ENCODE results near the gene KIF22. TPM values are rescaled to one million over a fixed set of nuclear protein-coding genes. Genes with fewer than 3 reads are reported as not detected.

Gene KIF22
- total RNA-seq (2014; rRNA removed; shearing (Covaris generic)): 128 TPM in 2 replicates

DNA sequence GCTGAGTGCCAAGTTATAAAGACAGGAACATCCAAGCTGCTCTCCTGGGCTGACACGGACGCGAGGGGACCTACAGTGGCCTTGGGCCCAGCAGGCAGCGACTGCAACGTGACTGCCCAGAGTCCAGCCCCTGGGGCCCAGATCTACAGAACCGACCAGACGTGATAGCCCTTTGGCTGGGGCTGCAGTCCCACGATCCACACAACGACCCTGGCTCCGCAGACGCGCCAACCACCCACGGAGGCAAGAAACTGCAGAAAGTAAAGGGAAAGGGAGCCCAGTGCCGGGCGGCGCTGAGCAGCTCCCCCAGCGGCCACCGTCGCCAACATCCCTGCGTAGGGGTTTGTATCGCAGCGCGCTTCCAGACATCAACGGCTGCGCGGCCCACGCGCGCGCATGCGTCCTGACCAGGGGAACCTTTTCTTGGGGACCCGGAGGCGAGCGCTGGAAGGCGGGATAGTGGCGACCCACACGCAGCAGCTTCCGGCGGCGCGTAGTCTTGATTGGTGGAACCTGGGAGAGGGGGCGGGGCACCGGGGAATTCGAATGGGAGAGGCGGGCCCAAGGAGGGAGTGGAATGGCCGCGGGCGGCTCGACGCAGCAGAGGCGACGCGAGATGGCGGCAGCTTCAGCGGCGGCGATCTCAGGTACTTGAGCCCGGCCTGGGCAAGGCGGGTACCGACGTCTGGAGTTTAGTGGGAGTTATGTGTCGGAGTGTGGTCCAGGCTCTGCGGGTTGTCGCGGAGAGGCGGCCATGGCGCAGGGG, at the start of gene KIF22:
KIF22 (plus strand) TSS at position 569 of the 766 bp plus-strand sequence; CDS start at position 578, 9 bp downstream.

DNA sequence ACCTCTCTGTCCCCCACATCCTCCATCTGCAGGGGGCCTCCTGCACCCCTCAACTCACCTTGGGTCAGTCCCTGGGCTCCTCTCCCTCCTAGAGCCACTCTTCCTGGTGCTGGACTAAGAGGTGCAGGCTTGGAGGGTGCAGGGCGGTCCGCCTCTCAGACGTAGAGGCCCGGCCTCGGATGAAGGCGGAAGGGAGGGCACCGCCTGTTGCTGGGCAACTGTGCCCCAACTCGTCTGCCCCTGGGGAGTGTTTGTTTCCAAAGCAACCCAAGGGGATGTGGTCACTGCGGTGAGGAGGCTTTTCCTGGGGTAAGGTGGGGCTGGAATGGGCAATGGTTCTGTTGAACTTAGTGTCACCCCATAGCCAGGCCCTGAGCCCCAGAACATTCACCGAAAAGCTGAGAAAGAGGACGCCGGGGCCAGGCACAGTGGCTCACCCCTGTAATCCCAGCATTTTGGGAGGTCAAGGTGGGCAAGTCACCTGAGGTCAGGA, 44.7 kb upstream of the KIF22 start, which contains the start of gene C16orf54:
C16orf54 (minus strand) TSS at position 138 of the 493 bp plus-strand sequence. CDS start 1,039 bp downstream, outside the sequence.

DNA sequence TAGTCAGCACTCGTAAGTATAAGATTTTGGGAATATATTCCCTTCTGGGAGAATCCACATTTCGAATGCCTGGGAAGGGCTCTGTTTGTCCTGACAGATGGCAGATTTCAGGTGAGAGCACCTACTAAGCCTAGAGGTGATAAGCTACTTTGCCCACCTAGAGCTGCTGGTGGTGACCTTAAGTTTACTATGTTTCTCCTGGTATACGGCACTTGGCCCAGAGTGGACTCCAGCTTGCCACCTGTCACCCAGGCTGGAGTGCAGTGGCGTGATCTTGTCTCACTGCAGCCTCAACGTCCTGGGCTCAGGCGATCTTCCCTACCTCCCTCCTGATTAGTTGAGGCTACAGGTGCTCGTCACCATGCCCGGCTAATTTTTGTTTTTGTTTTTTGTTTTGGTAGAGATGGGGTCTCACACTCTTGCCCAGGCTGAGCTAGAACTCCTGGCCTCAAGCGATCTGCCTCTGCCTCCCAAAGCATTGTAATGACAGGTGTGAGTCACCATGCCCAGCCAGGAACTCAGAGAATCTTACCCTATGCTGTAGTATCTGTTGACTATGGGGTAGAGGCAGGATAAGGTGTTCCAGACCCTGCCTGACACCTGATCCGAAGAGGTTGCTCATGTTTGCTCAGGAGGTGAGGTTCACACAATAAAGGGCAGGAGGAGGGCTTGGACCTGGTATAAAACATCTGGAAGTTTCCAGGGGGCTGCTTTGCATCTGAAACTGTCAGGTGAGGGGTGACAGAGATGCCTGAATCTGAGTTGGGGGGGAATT, 12.8 kb upstream of the KIF22 start, which contains the start of gene ZG16:
ZG16 (plus strand) TSS at position 681 of the 775 bp plus-strand sequence. CDS start 1,011 bp downstream, outside the sequence.

DNA sequence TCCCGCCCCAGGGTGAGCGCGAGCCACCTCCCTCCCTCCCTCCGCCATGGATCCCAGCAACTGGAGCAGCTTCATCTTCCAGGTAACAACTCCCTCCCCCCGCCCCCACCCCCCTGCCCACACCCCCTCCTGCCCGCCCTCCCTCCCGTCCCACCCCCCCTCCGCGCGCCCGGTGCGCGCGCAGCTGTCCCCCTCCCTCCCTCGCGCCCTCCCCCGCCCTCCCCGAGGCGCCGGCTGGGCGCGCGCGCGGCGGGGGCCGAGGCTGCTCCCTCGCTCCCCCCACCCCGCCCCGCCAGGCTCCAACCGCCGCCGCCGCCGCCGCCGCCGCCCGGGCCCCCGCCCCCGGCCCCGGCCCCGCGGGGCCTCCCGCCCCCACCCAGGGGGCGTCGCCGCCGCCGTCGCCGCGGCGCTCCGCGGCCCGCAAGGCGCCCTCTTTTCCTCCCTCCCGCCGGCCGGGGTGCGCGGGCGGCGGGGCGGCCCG, 15.6 kb downstream of the KIF22 start, which contains the start of gene MAZ:
MAZ (plus strand) TSS at position 431 of the 481 bp plus-strand sequence. CDS start 173 bp downstream, outside the sequence.

DNA sequence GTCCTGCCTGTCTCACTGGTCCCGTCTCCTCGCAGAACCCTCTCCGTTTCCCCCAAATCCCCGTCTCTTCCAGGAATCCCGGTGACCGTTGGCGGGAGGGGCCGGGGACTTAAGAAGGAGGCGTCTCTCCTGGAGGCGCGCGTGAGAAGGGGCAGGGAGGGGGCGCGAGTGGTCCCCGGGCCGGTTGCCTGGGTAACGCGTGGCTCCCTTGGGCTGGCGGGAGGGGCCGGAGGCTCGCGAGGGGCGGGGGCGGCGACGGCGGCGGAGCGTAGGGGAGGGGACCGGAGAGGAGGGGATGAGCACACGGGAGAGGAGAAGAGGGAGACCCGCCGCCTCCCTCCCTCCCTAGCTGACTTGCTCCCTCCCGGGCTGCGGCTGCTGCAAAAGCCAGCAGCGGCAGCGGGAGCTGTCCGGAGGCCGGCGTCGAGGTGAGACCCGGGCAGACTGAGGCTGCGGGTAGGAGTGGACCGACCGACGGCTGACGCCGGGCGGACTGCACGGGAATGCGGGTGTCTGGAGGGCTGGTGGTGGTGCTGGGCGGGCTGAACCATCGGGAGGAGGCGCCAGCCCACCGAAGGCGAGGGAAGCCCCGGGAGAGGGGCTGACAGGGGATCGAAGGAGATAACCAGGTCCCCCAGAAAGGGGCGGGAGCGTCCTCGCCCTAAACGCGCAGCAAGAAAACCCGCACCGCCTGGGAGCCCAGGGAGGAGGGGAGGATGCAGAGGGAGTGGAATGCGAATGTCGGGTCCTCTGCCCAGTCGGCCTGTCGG, 21.5 kb downstream of the KIF22 start, which contains the start of gene PRRT2:
PRRT2 (plus strand) TSS at position 298 of the 770 bp plus-strand sequence. CDS start 862 bp downstream, outside the sequence.

DNA sequence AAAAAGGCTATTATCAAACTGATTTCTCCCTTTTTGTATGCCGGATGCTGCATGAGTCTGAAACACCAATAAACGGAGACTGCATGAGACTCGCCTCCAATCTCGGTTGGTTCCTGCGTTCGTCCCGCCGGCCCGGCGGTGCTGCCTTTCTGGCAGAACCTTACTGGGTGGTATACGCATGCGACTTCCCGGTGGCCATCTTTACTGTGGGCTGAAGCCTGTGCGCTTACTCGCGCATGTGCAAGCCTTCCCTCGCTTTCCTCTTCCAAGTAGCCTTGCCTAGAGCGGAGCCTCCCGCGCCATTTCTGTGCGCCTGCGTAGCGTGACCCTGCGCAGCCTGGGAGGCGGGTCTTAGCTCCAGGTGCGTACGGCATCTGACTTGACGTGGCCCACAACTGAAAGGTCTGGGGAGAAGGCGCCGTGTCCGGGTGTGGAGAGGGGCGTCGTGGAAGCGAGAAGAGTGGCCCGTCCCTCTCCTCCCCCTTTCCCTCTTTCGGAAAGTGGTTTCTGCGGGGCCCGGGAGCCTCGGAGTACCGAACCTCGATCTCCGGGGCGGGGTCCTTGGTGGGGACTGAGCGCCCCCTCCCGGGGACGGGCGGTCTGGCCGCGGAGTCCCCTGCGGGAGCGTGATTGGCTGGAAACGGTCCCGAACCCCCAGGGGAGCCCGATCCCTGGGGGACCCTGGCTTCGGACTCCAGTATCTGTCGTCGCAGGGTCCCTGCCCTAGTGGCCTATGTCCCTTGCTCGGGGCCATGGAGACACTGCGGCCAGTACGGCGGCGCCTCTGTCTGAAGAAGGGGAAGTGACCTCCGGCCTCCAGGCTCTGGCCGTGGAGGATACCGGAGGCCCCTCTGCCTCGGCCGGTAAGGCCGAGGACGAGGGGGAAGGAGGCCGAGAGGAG, 25.5 kb downstream of the KIF22 start, which contains the start of gene PAGR1:
PAGR1 (plus strand) TSS at position 360 of the 901 bp plus-strand sequence; CDS start at position 734, 374 bp downstream.

DNA sequence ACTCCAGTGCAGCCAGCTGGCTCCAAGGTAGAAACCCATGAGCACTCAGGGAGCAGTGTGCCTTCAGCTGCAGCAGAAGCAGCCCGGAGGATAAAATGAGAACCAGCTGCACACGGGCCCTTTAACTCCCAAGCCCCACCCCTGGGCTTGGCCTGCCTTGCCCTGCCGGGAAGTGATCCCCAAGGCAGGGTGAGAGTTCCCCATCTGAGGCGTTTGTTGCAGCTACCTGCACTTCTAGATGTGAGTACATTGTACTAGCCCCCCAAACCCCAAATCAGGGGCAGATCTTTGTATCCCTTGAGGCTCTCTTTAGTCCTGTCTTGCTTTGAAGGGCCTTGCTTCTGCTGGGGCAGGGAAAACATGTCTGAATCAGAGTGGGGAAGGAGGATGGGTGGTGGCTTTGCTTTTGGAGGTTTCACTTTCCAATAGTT, 29.7 kb downstream of the KIF22 start, which contains the start of gene MVP:
MVP (plus strand) TSS at position 192 of the 431 bp plus-strand sequence. CDS start 10,088 bp downstream, outside the sequence.

Small RNAs within 50 kb of the gene (small RNA-seq; reads per million reads assigned to genes)
- gene AC009133.6 (not detected), gene AC120114.4 (not detected)

Other genes with a start within 250 kb of the KIF22 start
- 0.04 and 1.8 TPM in 2 replicates for gene SPN, start 127.5 kb upstream of the KIF22 start, total RNA-seq (2014; rRNA removed; shearing (Covaris generic))
- gene QPRT, start 111.6 kb upstream of the KIF22 start, total RNA-seq (2014; rRNA removed; shearing (Covaris generic)): 0.57 and 0.61 TPM in 2 replicates
- gene C16orf54, start 44.8 kb upstream of the KIF22 start, total RNA-seq (2014; rRNA removed; shearing (Covaris generic)): 0.85 and 1.3 TPM in 2 replicates
- not detected in 2 replicates for gene ZG16, start 12.5 kb upstream of the KIF22 start, total RNA-seq (2014; rRNA removed; shearing (Covaris generic))
- 408 and 432 TPM in 2 replicates for gene MAZ, start 15.8 kb downstream of the KIF22 start, total RNA-seq (2014; rRNA removed; shearing (Covaris generic))
- 3.4 and 4.0 TPM in 2 replicates for gene PRRT2, start 21.4 kb downstream of the KIF22 start, total RNA-seq (2014; rRNA removed; shearing (Covaris generic))
- 64.7 and 72.0 TPM in 2 replicates for gene PAGR1, start 25.4 kb downstream of the KIF22 start, total RNA-seq (2014; rRNA removed; shearing (Covaris generic))
- 115 and 119 TPM in 2 replicates for gene MVP, start 29.7 kb downstream of the KIF22 start, total RNA-seq (2014; rRNA removed; shearing (Covaris generic))
- gene CDIPT, start 72.5 kb downstream of the KIF22 start, total RNA-seq (2014; rRNA removed; shearing (Covaris generic)): 74.0 and 80.9 TPM in 2 replicates
- 19.9 and 22.6 TPM in 2 replicates for gene SEZ6L2, start 108.8 kb downstream of the KIF22 start, total RNA-seq (2014; rRNA removed; shearing (Covaris generic))
- 11.5 and 13.5 TPM in 2 replicates for gene ASPHD1, start 109.7 kb downstream of the KIF22 start, total RNA-seq (2014; rRNA removed; shearing (Covaris generic))
- gene KCTD13, start 135.5 kb downstream of the KIF22 start, total RNA-seq (2014; rRNA removed; shearing (Covaris generic)): 25.9 and 27.7 TPM in 2 replicates
- gene TMEM219, start 171.3 kb downstream of the KIF22 start, total RNA-seq (2014; rRNA removed; shearing (Covaris generic)): 62.7 and 66.0 TPM in 2 replicates
- gene TAOK2, start 183.1 kb downstream of the KIF22 start, total RNA-seq (2014; rRNA removed; shearing (Covaris generic)): 33.6 and 37.5 TPM in 2 replicates
- 44.9 and 45.0 TPM in 2 replicates for gene HIRIP3, start 204.9 kb downstream of the KIF22 start, total RNA-seq (2014; rRNA removed; shearing (Covaris generic))
- gene INO80E, start 205.5 kb downstream of the KIF22 start, total RNA-seq (2014; rRNA removed; shearing (Covaris generic)): 136 and 168 TPM in 2 replicates
- gene DOC2A, start 220.3 kb downstream of the KIF22 start, total RNA-seq (2014; rRNA removed; shearing (Covaris generic)): 2.3 and 4.8 TPM in 2 replicates
- not detected in 2 replicates for gene C16orf92, start 232.4 kb downstream of the KIF22 start, total RNA-seq (2014; rRNA removed; shearing (Covaris generic))
- 0.56 and 3.3 TPM in 2 replicates for gene TLCD3B, start 240.5 kb downstream of the KIF22 start, total RNA-seq (2014; rRNA removed; shearing (Covaris generic))